Erythroblast (primary cell): ENCODE data around the gene PCAT7.
"Not testable (repeated sequence)": the region's sequence is repeated elsewhere in the genome, so short reads cannot be mapped to it uniquely, and the experiment has no call there.

Source experiments
- DNase-seq, 2 experiments: peaks; one replicate each; lab custom pipeline; 2025; lab: John Stamatoyannopoulos, UW
- GATA1 ChIP-seq: IDR thresholded peaks from 2 replicates; pipeline ENCODE4 v1.6.1; 2011; ENCODE audit warnings: low read depth, mild to moderate bottlenecking, control low read depth, low read length, moderate library complexity
- POLR2A ChIP-seq: IDR thresholded peaks from 2 replicates; pipeline ENCODE4 v1.6.1; 2011; ENCODE audit warnings: mild to moderate bottlenecking, low read length

Gene PCAT7

GRCh38 chr9:94538908-94539307 lies 16.0 kb upstream of the PCAT7 start:
- TF ChIP-seq GATA1 (no peak), POLR2A (no peak)
- DNase-seq, result no peak

GRCh38 chr9:94544335-94544734 lies 10.5 kb upstream of the PCAT7 start:
- not testable (repeated sequence) for DNase-seq

- no peak for DNase-seq
- no peak for TF ChIP-seq POLR2A
- TF ChIP-seq GATA1, result no peak
Observed at GRCh38 chr9:94545940-94546339, 8.9 kb upstream of the PCAT7 start.

DNA sequence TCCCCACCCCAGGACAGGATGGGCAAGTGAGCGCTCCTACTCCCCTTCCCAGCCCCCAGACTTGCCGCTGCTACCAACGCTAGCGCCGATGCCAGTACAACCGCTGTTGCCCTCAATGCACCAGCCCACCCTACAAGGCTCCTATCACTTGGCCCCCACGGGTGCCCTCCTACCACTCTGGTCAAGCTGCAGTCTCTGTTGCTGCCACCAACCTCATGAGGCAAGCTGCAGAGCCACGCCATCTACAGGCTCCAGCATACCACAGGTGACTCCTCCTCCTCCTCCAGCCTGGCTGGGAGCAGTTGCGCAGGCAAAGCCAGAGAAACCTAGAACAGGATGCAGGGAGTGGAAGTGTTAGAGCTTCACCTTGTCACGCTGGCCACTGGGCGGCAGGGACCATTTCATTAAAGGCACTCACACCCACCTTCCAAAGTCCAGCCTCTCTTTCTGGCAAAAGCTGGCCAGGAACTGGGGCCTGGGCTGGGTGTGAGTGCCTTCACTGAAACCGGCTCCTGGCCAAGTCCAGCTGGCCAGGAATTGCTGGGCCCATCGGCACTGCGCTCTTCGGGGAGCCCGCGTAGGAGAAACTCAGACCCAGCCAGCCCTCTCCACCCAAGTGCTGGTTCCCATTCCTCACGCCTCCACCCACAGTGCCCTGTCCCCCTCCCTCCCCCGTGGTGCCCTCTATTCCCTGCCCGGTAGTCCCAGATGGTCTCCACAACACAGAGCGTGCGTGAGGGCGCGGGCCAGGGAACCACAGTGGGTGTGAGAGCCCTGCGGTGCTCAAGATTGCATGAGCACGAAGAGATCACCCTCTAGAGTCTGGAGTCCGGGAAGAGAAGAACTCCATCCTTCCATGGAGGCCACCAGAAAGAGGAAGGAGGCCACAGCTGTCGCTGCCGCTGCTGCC lies 1.6 kb upstream of the PCAT7 start:
- TF ChIP-seq POLR2A (no peak), GATA1 (no peak)
- DNase-seq, result no peak

DNA sequence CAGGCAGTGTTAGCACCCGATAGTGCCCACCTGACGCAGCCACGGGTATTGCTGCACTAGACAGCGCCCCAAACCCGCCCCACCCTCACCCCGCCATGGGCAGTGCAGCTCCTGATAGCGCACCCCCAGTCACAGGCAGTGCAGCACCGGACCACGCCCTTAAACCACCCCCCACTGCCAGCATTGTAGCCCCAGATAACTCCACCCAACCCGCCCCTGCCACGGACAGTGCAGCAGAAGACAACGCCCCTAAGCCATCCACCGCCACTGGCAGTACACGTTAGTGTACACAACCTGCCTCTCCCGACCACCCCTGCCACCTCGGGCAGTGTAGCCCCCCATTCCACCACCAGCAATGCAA lies 825 bp upstream of the PCAT7 start:
- DNase-seq, result peak; percentile 26 to 58
- TF ChIP-seq GATA1 (no peak), POLR2A (no peak)

DNA sequence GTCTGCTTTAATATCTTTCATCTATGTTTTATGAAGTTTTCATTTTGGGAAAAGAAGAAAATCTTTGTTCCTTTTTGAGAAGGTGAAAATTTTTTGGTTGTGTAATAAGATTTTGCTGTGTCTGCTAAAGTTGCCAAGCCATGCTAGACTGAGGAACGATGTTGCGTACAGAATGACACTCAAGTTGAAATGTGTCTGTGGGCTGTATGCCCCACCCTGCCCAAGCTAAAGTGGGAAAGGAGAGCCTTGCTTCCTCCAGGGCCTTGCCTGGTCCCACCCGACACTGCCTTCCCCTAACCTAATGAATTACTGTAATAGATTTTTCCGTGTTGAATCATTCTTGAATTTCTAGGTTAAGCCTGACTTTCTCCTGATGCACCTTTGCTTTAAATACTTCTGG lies 2.5 kb downstream of the PCAT7 start:
- no peak for DNase-seq
- TF ChIP-seq POLR2A (no peak), GATA1 (no peak)

GRCh38 chr9:94560237-94560636 lies 5.4 kb downstream of the PCAT7 start:
- TF ChIP-seq POLR2A, result no peak
- no peak for TF ChIP-seq GATA1
- DNase-seq, result no peak

DNA sequence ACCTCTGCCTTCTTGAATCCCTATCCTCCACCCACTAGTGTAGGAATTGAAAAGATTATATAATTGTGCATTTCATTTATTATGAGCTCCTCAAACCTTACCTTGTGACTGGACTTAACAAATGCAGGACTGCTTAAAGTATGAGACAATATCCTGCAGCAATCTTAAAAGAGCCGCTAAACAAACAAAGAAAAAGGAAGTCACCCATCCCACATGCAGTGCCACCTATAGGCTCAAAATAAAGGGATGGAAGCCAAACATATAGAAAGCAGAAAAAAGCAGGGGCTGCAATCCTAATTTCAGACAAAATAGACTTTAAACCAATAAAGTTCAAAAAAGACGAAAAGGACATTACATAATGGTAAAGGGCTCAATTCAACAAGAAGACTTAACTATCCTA lies 8.7 kb downstream of the PCAT7 start:
- TF ChIP-seq GATA1 (no peak), POLR2A (no peak)
- no peak for DNase-seq

DNA sequence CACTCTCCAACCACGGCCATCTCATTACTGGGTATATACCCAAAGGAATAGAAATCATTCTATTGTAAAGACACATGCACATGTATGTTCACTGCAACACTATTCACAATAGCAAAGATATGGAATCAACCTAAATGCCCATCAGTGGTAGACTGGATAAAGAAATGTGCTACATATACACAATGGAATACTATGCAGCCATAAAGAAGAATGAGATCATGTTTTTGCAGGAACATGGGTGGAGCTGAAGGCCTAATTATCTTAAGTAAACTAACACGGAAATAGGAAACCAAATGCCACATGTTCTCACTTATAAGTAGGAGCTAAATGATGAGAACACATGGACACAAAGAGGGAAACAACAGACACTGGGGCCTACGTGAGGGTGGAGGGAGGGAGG lies 9.4 kb downstream of the PCAT7 start:
- DNase-seq, result not testable (repeated sequence)

- no peak for DNase-seq
- TF ChIP-seq GATA1 (no peak), POLR2A (no peak)
Observed at GRCh38 chr9:94566550-94566949, 11.7 kb downstream of the PCAT7 start.

DNA sequence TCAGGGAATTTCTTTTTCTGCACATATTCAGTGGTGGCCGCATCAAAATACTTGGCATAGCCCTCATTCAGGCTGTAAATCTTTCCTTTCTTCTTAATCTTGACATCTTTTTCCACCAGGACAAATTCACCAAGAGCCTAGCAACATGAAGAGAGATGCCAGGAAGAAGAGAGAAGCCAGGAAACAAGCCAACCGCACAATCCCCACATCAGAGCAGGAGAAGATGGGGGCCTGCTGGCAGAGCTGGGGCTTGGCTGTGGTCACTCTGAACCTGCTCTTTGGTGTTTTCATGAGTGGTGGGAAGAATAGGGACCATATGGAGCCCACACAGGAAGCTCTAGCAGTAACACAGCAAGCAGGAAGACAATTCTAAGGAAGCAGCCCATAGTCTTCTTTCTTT lies 12.4 kb downstream of the PCAT7 start:
- no peak for TF ChIP-seq GATA1
- TF ChIP-seq POLR2A, result no peak
- no peak for DNase-seq

- DNase-seq, result no peak
- TF ChIP-seq GATA1, result no peak
- no peak for TF ChIP-seq POLR2A
Observed at GRCh38 chr9:94568250-94568889, 13.5 kb downstream of the PCAT7 start.

DNA sequence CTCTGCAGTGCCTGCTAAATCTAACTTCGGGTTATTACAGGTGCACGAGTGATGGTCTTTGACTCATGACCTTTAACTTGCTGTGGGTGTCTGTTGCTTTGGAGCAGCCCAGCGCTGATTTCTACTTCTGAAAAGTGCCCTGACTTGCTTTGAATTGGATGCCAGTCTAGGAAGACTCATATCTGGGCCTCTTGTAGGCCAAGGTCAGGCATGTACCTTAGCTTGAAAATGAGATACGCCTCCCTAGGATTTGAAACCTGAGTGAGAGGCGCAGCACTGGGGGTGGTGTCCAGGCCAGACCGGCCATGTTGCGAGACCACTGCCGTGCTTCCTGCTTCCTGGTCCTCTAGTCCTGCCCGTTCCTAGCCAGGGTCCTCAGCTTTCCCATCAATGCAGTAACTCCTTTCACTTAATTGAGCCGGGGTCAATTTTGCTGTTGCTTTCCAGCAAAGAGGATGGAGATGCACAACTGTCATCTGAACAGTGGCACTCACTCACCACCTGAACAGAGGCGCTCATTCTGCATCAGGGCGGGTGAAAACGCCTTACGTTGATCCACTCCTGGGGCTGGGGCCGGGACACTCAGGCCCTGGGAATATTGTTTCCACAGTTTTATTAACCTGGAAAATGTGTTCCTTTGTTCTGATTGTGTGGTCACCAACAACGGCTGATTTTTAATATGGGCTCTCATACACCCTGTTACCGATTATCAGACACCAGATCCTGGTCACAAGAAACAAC lies 14.3 kb downstream of the PCAT7 start:
- DNase-seq, result no peak
- no peak for TF ChIP-seq GATA1
- TF ChIP-seq POLR2A, result no peak

DNA sequence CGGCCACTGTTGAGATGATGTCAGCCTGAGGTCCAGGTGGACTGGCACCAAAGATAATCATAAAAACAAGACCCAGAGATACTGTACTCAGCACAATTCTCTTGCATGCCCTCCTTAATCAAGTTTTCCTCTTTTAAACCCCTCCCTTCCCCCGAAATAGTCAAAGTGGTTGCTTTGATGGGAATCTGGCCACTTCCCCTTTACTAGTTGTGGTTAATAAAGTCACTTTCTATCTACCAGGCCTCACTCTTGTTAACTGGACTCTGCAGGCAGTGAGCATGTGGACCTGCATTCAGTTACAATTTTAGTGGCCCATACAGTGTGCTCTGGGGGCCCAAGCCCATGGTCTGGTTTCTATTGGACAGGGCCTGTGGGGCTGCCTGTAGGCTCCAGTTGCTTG lies 21.2 kb downstream of the PCAT7 start:
- TF ChIP-seq GATA1 (no peak), POLR2A (no peak)
- no peak for DNase-seq

- no peak for TF ChIP-seq GATA1
- no peak for TF ChIP-seq POLR2A
- DNase-seq, result no peak
Observed at GRCh38 chr9:94577036-94577435, 22.2 kb downstream of the PCAT7 start.

GRCh38 chr9:94577571-94577970 lies 22.7 kb downstream of the PCAT7 start:
- DNase-seq, result no peak
- TF ChIP-seq GATA1 (no peak), POLR2A (no peak)
